ENCODE results near the gene OR2T8.

OR2T8 gene

GRCh38 chr1:247962911-247963588, 43.0 kb downstream of the OR2T8 start:
- DNase-seq: no peak

- DNase-seq: no peak
These were observed 44.9 kb downstream of the OR2T8 start, which contains the start of gene OR2AK2 for GRCh38 chr1:247964933-247965332. Gene OR2AK2, plus strand, starts transcription at chr1:247965233. Its CDS starts 144 bp downstream, at chr1:247965377.

- DNase-seq: no peak
These were observed 46.6 kb downstream of the OR2T8 start for GRCh38 chr1:247966532-247967204.
